Endothelial cell of umbilical vein (primary cell): ENCODE data around the gene PDLIM1. TPM values are rescaled to one million over a fixed set of nuclear protein-coding genes. Genes with fewer than 3 reads are reported as not detected.

ENCODE experiments used
- BruUV-seq: library from RNA; stranded (reverse); fragments of 400-500 nt; replicated peaks from 2 replicates; lab custom pipeline; 2021; lab: Mats Ljungman, UMichigan
- CTCF ChIA-PET: fragments of 300-600, 350-600 bp; sonication (Branson Sonifier 250); formaldehyde crosslinking; loops from one replicate; lab custom pipeline; 2021; ENCODE audit warnings: antibody characterized with exemption, inconsistent platforms; lab: Charles Lee
- POLR2A ChIA-PET: fragments of 300-600, 350-600 bp; sonication (Branson Sonifier 250); formaldehyde crosslinking; loops from one replicate; lab custom pipeline; 2021; ENCODE audit warnings: antibody characterized with exemption, inconsistent platforms; lab: Charles Lee
- DNase-seq: peaks from one replicate; pipeline ENCODE4 v3.0.0-alpha.2; 2011; ENCODE audit warnings: low read depth, low spot score
- FAIRE-seq: peaks from 2 replicates; lab custom pipeline; 2011; peaks lifted over from hg19 to GRCh38; lab: Jason Lieb, UNC
- H2AFZ ChIP-seq: 2 replicates; pipeline ENCODE4 v1.6.0; 2012; ENCODE audit warnings: low read depth, low read length, control low read depth, inconsistent platforms
- H3K27ac ChIP-seq: 2 replicates; pipeline ENCODE4 v1.5.1; 2011; ENCODE audit warnings: low read depth, mild to moderate bottlenecking, control low read depth, low read length, moderate library complexity; ENCODE audit not compliant: insufficient read depth
- H3K27me3 ChIP-seq, 2 experiments: 2 replicates each; pipeline versions ENCODE4 v1.6.0 to v1.6.1; 2011; ENCODE audit warnings: low read length in 2 of 2, mixed read lengths in 1 of 2; ENCODE audit not compliant: control insufficient read depth in 2 of 2, insufficient read depth in 2 of 2
- H3K36me3 ChIP-seq, 2 experiments: 2 replicates in 1 of 2; 3 replicates in 1 of 2; pipeline ENCODE4 v1.5.1; 2011; ENCODE audit warnings: low read length in 2 of 2, mild to moderate bottlenecking in 1 of 2, moderate library complexity in 1 of 2; ENCODE audit not compliant: control insufficient read depth in 2 of 2, insufficient read depth in 2 of 2; ENCODE audit errors: extremely low read depth in 1 of 2
- H3K4me1 ChIP-seq: 3 replicates; pipeline ENCODE4 v1.5.1; 2011; ENCODE audit warnings: mild to moderate bottlenecking, low read length; ENCODE audit not compliant: control insufficient read depth, insufficient read depth; ENCODE audit errors: extremely low read depth
- H3K4me2 ChIP-seq: 2 replicates; pipeline ENCODE4 v1.6.1; 2011; ENCODE audit warnings: low read length, control low read depth, mixed read lengths; ENCODE audit not compliant: insufficient read depth
- H3K4me3 ChIP-seq, 3 experiments: fragments of 200-600 bp in 1 of 3; sonication (generic), shearing (Covaris generic) in 1 of 3; replicated peaks in 1 of 3; 2 replicates each; pipeline ENCODE4 v1.5.1; 2011 to 2016; ENCODE audit warnings: control low read depth in 3 of 3, low read length in 3 of 3, mild to moderate bottlenecking in 2 of 3, inconsistent platforms in 1 of 3, low read depth in 1 of 3, moderate library complexity in 1 of 3; ENCODE audit not compliant: insufficient read depth in 1 of 3
- H3K79me2 ChIP-seq: 2 replicates; pipeline ENCODE4 v1.6.0; 2012; ENCODE audit warnings: low read length, inconsistent platforms; ENCODE audit not compliant: control insufficient read depth, insufficient read depth
- H3K9ac ChIP-seq: replicated peaks from 2 replicates; pipeline ENCODE3; 2011; ENCODE audit warnings: low read length, control low read depth; ENCODE audit not compliant: insufficient read depth; ENCODE audit errors: extremely low read depth
- H3K9me1 ChIP-seq: replicated peaks from 3 replicates; pipeline ENCODE4 v1.6.0; 2011; ENCODE audit warnings: mild to moderate bottlenecking, low read length; ENCODE audit not compliant: control insufficient read depth, insufficient read depth; ENCODE audit errors: extremely low read depth
- H3K9me3 ChIP-seq: replicated peaks from 2 replicates; pipeline ENCODE4 v1.5.1; 2012; ENCODE audit warnings: low read length, inconsistent platforms; ENCODE audit not compliant: control insufficient read depth, insufficient read depth
- H4K20me1 ChIP-seq: replicated peaks from 2 replicates; pipeline ENCODE3; 2011; ENCODE audit warnings: mild to moderate bottlenecking, low read length; ENCODE audit not compliant: control insufficient read depth, insufficient read depth; ENCODE audit errors: extremely low read depth
- CTCF ChIP-seq, 2 donors: IDR thresholded peaks; 1 replicate in 1 of 2; 2 replicates in 1 of 2; pipeline ENCODE4 v1.5.1; 2011; ENCODE audit warnings: low read length in 2 of 2, mild to moderate bottlenecking in 2 of 2, moderate library complexity in 2 of 2, control low read depth in 1 of 2, inconsistent platforms in 1 of 2, low read depth in 1 of 2; ENCODE audit not compliant: insufficient read depth in 1 of 2; ENCODE audit errors: extremely low read depth in 1 of 2
- EZH2 ChIP-seq: IDR thresholded peaks from 2 replicates; pipeline ENCODE4 v1.6.1; 2012; ENCODE audit warnings: borderline replicate concordance, low read depth, mild to moderate bottlenecking, moderate library complexity, low read length, inconsistent platforms; ENCODE audit not compliant: severe bottlenecking
- FOS ChIP-seq: IDR thresholded peaks from 2 replicates; pipeline ENCODE4 v1.6.1; 2011; ENCODE audit warnings: mild to moderate bottlenecking, low read length, moderate library complexity, borderline replicate concordance; ENCODE audit not compliant: insufficient read depth
- GATA2 ChIP-seq: IDR thresholded peaks from 2 replicates; pipeline ENCODE4 v1.7.0; 2011; ENCODE audit warnings: low read depth, mild to moderate bottlenecking, moderate library complexity, mixed read lengths, low read length; ENCODE audit not compliant: insufficient read length, insufficient read depth
- JUN ChIP-seq: IDR thresholded peaks from 2 replicates; pipeline ENCODE4 v1.6.1; 2011; ENCODE audit warnings: borderline replicate concordance, low read depth; ENCODE audit not compliant: insufficient read length, insufficient read depth
- MAX ChIP-seq: IDR thresholded peaks from 2 replicates; pipeline ENCODE4 v1.6.1; 2011; ENCODE audit not compliant: insufficient read depth, insufficient read length
- MYC ChIP-seq: IDR thresholded peaks from one replicate; pipeline ENCODE4 v1.6.1; 2011; ENCODE audit warnings: mild to moderate bottlenecking, low read depth, low read length
- POLR2A ChIP-seq: IDR thresholded peaks from 2 replicates; pipeline ENCODE4 v1.6.1; 2012; ENCODE audit warnings: low read depth, mild to moderate bottlenecking, control low read depth, low read length
- POLR2AphosphoS5 ChIP-seq: IDR thresholded peaks from 2 replicates; pipeline ENCODE4 v1.6.1; 2012; ENCODE audit warnings: low read depth, mild to moderate bottlenecking, control low read depth, low read length, moderate library complexity; ENCODE audit not compliant: insufficient read depth
- dilution Hi-C: fragments of 300-500 bp; cut with MboI; formaldehyde crosslinking; loops from one replicate; pipeline ENCODE4 v1.15.0; 2019; ENCODE audit warnings: low sequenced_read_pairs; ENCODE audit not compliant: extremely low pct_ligation_motif_present
- intact Hi-C: fragments of 100-400 bp; cut with micrococcal nuclease; formaldehyde crosslinking; loops from one replicate; pipeline ENCODE4 v1.10.0; 2022
- polyA plus RNA-seq, 4 experiments: library from polyadenylated mRNA; depleted of rRNA in 3 of 4; stranded (reverse) in 3 of 4; unstranded in 1 of 4; fragments of >200 nt; gene quantifications; 2 replicates each; pipeline versions ENCODE4 v1.2.1 to v1.2.3, GENCODE V29; 2011 to 2012; ENCODE audit warnings: missing spikeins in 1 of 4
- total RNA-seq: library from RNA; stranded (reverse); gene quantifications from 2 replicates; pipeline ENCODE4 v1.2.3, GENCODE V29; 2021

The PDLIM1 gene
- total and polyA plus RNA-seq, 2 donors (not counting 3 experiments of a cell fraction or from before 2014, with no cell fraction given), result 91.1 to 122 TPM

DNA sequence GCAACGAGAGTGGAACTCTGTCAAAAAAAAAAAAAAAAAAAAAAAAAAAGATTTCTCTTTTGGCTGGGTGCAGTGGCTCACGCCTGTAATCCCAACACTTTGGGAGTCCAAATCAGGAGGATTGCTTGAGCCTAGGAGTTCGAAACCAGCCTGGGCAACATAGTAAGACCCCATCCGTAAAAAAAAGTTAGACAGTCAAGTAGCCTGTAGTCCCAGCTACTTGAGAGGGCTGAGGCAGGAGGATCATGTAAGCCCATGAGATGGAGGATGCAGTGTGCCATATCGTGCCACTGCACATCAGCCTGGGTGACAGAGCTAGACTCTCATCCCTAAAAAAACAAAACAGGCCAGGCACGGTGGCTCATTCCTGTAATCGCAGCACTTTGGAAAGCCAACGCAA is 25.2 kb downstream of the PDLIM1 start:
- H3K4me1 ChIP-seq, result peaks cover 34% of the 10 kb centered on the region
- H2AFZ ChIP-seq, result no peak overlapping the region
- H4K20me1 ChIP-seq, result no peaks in the 10 kb centered on the region
- TF ChIP-seq FOS (no peak), POLR2A (no peak), JUN (no peak), CTCF (IDR thresholded peaks at IDR 0.05; ENCODE audit: extremely low read depth in 1 of 2, insufficient read depth in 1 of 2, low read depth in 1 of 2, low read length in 2 of 2) (no peak), POLR2AphosphoS5 (no peak), MAX (no peak), GATA2 (no peak), MYC (no peak), EZH2 (no peak)
- H3K27me3 ChIP-seq, result no peaks in the 10 kb centered on the region
- no peaks in the 10 kb centered on the region for H3K9me3 ChIP-seq
- H3K36me3 ChIP-seq, result peaks cover 0 to 10% of the 10 kb centered on the region in 2 experiments
- ChIA-PET CTCF (interaction anchor here (1.2 kb wide), 1 partner anchor 24 kb away, joined by 3 read pairs; no protein-coding TSS in a partner anchor), POLR2A (no interaction called here)
- intact Hi-C loops, result no loop called here
- H3K9ac ChIP-seq, result no peak overlapping the region
- no peak overlapping the region for H3K4me2 ChIP-seq
- no peaks in the 10 kb centered on the region for H3K79me2 ChIP-seq
- H3K4me3 ChIP-seq, result no peak overlapping the region
- no peak for FAIRE-seq
- dilution Hi-C loops, result no loop called here
- H3K27ac ChIP-seq, result no peak overlapping the region
- H3K9me1 ChIP-seq, result no peaks in the 10 kb centered on the region
- no TSS peak for BruUV-seq
- no peak for DNase-seq
